OCI-LY3 (cell line): ENCODE data around the gene CTDP1.

Experiments used
- CTCF ChIP-seq: fragments of 200-600, 300-600 bp; sonication (generic); IDR thresholded peaks from 2 replicates; pipeline ENCODE4 v1.5.1; 2014; ENCODE audit warnings: antibody characterized with exemption, low read length, low read depth
- EZH2phosphoT487 ChIP-seq: fragments of 200-600 bp; shearing (Covaris generic); IDR thresholded peaks from 2 replicates; pipeline ENCODE4 v1.6.1; 2018; ENCODE audit warnings: antibody characterized with exemption, mixed run types, low read depth

GRCh38 chr18:79786786-79787526 lies 107.4 kb downstream of the CTDP1 start:
- TF ChIP-seq CTCF: no peak
- no peak for TF ChIP-seq EZH2phosphoT487
